Prostate gland (tissue), 2 donors: ENCODE measurements around the gene SMYD2. TPM values are rescaled to one million over a fixed set of nuclear protein-coding genes. Genes with fewer than 3 reads are reported as not detected.

Experiments used
- DNase-seq: peaks from one replicate; pipeline ENCODE4 v3.0.0-alpha.2; 2019; ENCODE audit warnings: low spot score
- H3K27ac ChIP-seq, 2 donors: fragments of 200-600 bp; sonication (generic); 2 replicates each; pipeline ENCODE4 v1.5.1; 2017 to 2019
- H3K27me3 ChIP-seq: fragments of 200-600 bp; sonication (generic); replicated peaks from 2 replicates; pipeline ENCODE4 v1.5.1; 2019; ENCODE audit not compliant: insufficient read depth
- H3K36me3 ChIP-seq, 2 donors: fragments of 200-600 bp; sonication (generic); 1 replicate in 1 of 2; 2 replicates in 1 of 2; pipeline versions ENCODE4 v1.5.1 to v1.8.1; 2017 to 2019
- H3K4me1 ChIP-seq: fragments of 200-600 bp; sonication (generic); replicated peaks from 2 replicates; pipeline ENCODE4 v1.5.1; 2019
- H3K4me3 ChIP-seq, 2 donors: fragments of 200-600 bp; sonication (generic); 2 replicates each; pipeline ENCODE4 v1.5.1; 2017 to 2019
- H3K9me3 ChIP-seq: fragments of 200-600 bp; sonication (generic); 2 replicates; pipeline ENCODE4 v1.5.1; 2017
- POLR2A ChIP-seq: fragments of 450-650 bp; IDR thresholded peaks from one replicate; pipeline ENCODE4 v1.6.1; 2016; ENCODE audit warnings: antibody characterized with exemption, mild to moderate bottlenecking
- POLR2AphosphoS5 ChIP-seq: sonication (generic); formaldehyde crosslinking; IDR thresholded peaks from one replicate; pipeline ENCODE4 v1.6.1; 2017; ENCODE audit warnings: antibody characterized with exemption
- WGBS: methylation state at CpG from one replicate; pipeline ENCODE4 v1.1.5; 2018; 5-methylcytosine and 5-hydroxymethylcytosine counted together
- intact Hi-C: fragments of 100-400 bp; cut with DNase I; formaldehyde crosslinking; loops from one replicate; pipeline ENCODE4 v1.14.2; 2022
- total RNA-seq, 2 donors: library from RNA; depleted of rRNA; stranded (reverse); fragments of >200 nt; gene quantifications; one replicate each; pipeline ENCODE4 v1.1.0, GENCODE V29; 2016
- TF ChIP-seq, protein P1 (sequence below), 4 experiments: fragments of 200-600 bp in 2 of 4; fragments of 450-650 bp in 2 of 4; sonication (generic) in 2 of 4; IDR thresholded peaks; 1 replicate in 3 of 4; 2 replicates in 1 of 4; pipeline ENCODE4 v1.5.1; 2016 to 2019; ENCODE audit warnings: antibody characterized with exemption in 4 of 4, mild to moderate bottlenecking in 2 of 4, moderate library complexity in 2 of 4

SMYD2 gene
- total RNA-seq, 2 donors from 2014 or later = 18.6 to 50.4 TPM

DNA sequence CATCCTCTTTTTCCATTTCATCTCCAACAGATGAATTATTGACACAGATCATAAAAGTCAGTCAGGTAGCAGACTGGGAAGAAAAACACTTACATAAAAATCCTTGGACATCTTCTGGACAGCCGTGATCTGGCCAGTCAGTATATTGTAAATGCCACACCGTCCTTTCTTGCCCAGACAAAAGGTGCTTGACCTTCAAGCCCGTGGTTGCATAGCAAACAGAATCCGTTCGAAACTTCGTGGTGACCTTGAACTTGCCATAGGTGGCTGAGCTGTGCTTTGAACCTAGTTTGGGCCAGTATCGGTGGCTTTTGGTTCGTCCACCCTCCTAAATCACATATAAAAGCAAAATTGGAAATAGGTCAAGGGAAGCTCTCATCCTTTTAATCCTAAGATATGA lies 88.4 kb downstream of the SMYD2 start:
- Histone ChIP-seq H3K27me3 (no peaks in the 10 kb centered on the region), H3K4me3 (no peak overlapping the region), H3K4me1 (no peaks in the 10 kb centered on the region), H3K36me3 (no peaks in the 10 kb centered on the region), H3K27ac (no peak overlapping the region), H3K9me3 (no peaks in the 10 kb centered on the region)
- intact Hi-C loops = no loop called here
- DNase-seq = no peak
- TF ChIP-seq POLR2A (no peak), POLR2AphosphoS5 (no peak)
- TF ChIP-seq, protein P1, sequence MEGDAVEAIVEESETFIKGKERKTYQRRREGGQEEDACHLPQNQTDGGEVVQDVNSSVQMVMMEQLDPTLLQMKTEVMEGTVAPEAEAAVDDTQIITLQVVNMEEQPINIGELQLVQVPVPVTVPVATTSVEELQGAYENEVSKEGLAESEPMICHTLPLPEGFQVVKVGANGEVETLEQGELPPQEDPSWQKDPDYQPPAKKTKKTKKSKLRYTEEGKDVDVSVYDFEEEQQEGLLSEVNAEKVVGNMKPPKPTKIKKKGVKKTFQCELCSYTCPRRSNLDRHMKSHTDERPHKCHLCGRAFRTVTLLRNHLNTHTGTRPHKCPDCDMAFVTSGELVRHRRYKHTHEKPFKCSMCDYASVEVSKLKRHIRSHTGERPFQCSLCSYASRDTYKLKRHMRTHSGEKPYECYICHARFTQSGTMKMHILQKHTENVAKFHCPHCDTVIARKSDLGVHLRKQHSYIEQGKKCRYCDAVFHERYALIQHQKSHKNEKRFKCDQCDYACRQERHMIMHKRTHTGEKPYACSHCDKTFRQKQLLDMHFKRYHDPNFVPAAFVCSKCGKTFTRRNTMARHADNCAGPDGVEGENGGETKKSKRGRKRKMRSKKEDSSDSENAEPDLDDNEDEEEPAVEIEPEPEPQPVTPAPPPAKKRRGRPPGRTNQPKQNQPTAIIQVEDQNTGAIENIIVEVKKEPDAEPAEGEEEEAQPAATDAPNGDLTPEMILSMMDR (IDR thresholded peaks at IDR 0.05) = no peak
- 87% methylated on average over 8 of the region's 8 CpGs for WGBS

DNA sequence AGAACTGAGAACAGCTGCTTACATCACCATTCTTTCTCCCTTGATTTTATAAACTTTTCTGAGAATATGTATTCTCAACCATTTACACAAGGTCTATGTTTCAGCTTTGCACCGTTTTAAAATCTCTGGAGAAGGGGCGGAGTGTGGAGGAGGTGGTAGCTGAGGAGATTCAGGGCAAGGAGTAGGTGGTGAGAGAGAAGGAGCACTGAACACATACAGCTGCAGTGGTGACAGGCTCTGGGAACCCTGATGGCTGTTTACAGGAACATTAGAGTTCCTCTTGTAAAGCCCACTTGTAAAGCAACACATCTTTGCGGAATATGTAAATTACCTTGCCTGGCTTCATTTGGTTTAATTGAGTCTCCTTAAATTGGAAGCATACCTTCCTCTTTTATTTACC lies 89.7 kb downstream of the SMYD2 start:
- Histone ChIP-seq H3K4me3 (no peak overlapping the region), H3K36me3 (no peaks in the 10 kb centered on the region), H3K9me3 (no peaks in the 10 kb centered on the region), H3K27ac (no peak overlapping the region), H3K27me3 (no peaks in the 10 kb centered on the region), H3K4me1 (no peaks in the 10 kb centered on the region)
- TF ChIP-seq POLR2AphosphoS5 (no peak), POLR2A (no peak)
- TF ChIP-seq, protein P1 (IDR thresholded peaks at IDR 0.05) = no peak
- 89% methylated on average over 3 of the region's 3 CpGs for WGBS
- DNase-seq = no peak
- intact Hi-C loops = no loop called here

DNA sequence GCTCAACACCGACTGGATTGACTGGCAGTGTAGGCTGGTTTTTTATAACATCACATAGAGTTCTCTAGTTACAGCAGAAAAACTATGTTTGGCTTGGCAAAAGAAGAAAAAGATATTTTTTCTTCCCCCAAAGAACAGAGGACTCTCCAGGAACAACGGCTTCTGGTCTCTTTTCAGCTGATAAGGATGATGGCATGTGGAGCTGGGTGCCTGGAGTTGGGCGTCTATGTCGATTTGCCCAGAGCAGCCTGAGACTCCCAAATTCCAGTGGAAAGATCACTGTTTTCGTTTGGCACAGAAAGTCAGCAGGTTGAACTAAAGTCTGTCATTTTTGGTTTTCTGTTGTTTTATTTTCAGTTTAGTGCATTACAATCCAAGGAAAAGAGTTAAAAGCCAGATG lies 91.1 kb downstream of the SMYD2 start:
- DNase-seq = no peak
- Histone ChIP-seq H3K27ac (no peak overlapping the region), H3K36me3 (no peaks in the 10 kb centered on the region), H3K9me3 (no peaks in the 10 kb centered on the region), H3K4me1 (no peaks in the 10 kb centered on the region), H3K27me3 (no peaks in the 10 kb centered on the region), H3K4me3 (no peak overlapping the region)
- WGBS = 15% methylated on average over 5 of the region's 5 CpGs
- intact Hi-C loops = no loop called here
- no peak for TF ChIP-seq POLR2A
- peak; percentile 14 for TF ChIP-seq POLR2AphosphoS5
- TF ChIP-seq, protein P1 (IDR thresholded peaks at IDR 0.05) = no peak

DNA sequence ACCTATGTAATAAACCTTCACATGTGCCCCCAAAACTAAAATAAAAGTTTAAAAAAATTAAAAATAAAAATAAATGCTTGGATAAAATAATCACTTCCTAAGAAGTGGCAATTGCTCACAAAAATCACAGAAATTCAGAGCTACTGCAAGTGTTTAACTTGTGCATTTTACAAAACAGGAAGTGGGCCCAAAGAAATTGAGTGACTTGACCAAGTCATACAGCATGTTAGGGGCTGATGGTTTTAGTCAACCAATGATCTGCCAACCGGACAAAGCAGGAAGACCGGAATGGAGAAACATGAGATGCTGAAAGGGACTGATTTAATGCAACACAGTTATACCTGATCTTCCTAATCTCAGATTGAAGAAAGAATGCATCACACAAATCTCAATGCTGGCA lies 96.5 kb downstream of the SMYD2 start:
- DNase-seq = no peak
- H3K27me3 ChIP-seq = no peaks in the 10 kb centered on the region
- no peaks in the 10 kb centered on the region for H3K9me3 ChIP-seq
- H3K4me1 ChIP-seq = no peaks in the 10 kb centered on the region
- no peak overlapping the region for H3K4me3 ChIP-seq
- no peak overlapping the region for H3K27ac ChIP-seq
- no peaks in the 10 kb centered on the region for H3K36me3 ChIP-seq
- intact Hi-C loops = loop anchor here (5.0 kb wide), 1 partner anchor 40 kb away; no protein-coding TSS in a partner anchor
- no peak for TF ChIP-seq POLR2A
- 32% methylated on average over 2 of the region's 2 CpGs for WGBS

DNA sequence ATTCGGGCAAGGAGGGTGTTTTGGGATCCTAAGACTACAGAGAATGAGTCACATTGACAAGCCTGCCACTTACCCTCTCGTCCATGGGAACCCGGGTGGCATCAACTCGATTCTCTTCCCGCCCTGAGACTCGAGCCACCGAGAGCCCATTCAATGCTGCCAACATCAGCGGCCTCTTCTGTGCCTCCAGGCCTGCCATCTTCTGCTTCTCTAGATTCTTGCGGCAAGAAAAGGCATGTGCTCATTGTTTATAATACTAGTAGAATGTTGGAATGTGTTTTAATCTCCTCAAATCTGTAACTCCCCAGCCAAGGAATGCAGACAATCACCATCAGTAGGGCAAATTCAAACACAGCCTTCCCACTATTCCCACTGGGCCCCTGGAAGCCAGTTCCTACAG lies 96.9 kb downstream of the SMYD2 start:
- intact Hi-C loops = loop anchor here (5.0 kb wide), 1 partner anchor 41 kb away; no protein-coding TSS in a partner anchor
- peak overlapping the region; percentile 1 to 17 for H3K27ac ChIP-seq
- TF ChIP-seq POLR2AphosphoS5 = peak; percentile 24
- TF ChIP-seq, protein P1 (IDR thresholded peaks at IDR 0.05) = no peak

More for the DNA sequence above, 96.9 kb downstream of the SMYD2 start:
- Histone ChIP-seq H3K4me1 (no peaks in the 10 kb centered on the region), H3K9me3 (no peaks in the 10 kb centered on the region), H3K27me3 (no peaks in the 10 kb centered on the region), H3K36me3 (no peaks in the 10 kb centered on the region), H3K4me3 (no peak overlapping the region)
- WGBS = 41% methylated on average over 9 of the region's 9 CpGs
- DNase-seq = peak; percentile 32
